ENCODE measurements around the gene RAX.

- TF ChIP-seq, protein P1, sequence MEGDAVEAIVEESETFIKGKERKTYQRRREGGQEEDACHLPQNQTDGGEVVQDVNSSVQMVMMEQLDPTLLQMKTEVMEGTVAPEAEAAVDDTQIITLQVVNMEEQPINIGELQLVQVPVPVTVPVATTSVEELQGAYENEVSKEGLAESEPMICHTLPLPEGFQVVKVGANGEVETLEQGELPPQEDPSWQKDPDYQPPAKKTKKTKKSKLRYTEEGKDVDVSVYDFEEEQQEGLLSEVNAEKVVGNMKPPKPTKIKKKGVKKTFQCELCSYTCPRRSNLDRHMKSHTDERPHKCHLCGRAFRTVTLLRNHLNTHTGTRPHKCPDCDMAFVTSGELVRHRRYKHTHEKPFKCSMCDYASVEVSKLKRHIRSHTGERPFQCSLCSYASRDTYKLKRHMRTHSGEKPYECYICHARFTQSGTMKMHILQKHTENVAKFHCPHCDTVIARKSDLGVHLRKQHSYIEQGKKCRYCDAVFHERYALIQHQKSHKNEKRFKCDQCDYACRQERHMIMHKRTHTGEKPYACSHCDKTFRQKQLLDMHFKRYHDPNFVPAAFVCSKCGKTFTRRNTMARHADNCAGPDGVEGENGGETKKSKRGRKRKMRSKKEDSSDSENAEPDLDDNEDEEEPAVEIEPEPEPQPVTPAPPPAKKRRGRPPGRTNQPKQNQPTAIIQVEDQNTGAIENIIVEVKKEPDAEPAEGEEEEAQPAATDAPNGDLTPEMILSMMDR (conservative IDR thresholded peaks at IDR 0.05; ENCODE audit: low read depth, low read length) = no peak
- TF ChIP-seq MAFK (IDR thresholded peaks at IDR 0.05; ENCODE audit: low read depth, low read length) (no peak), POLR2A (IDR thresholded peaks at IDR 0.05; ENCODE audit: low read depth, low read length) (no peak)
Observed at GRCh38 chr18:59293317-59293716, 20.1 kb upstream of the RAX start.

Data from IMR-90 (cell line).